DMS153 treated with DMSO at 0.1 percent for 48 hours (cell line): ENCODE measurements around the gene CEMP1.
"Not testable (repeated sequence)": the region's sequence is repeated elsewhere in the genome, so short reads cannot be mapped to it uniquely, and the experiment has no call there.

Source experiments
- DNase-seq: peaks from one replicate; lab custom pipeline; 2025; ENCODE audit not compliant: unreplicated experiment; lab: John Stamatoyannopoulos, UW

CEMP1 gene

GRCh38 chr16:2537451-2538379, 6.5 kb upstream of the CEMP1 start, which contains the start of gene PDPK1:
TSS of gene PDPK1 (plus strand) at chr16:2538021. CDS start at chr16:2538113, 92 bp downstream.
- DNase-seq, result peak; percentile 74

- no peak for DNase-seq
Measured at GRCh38 chr16:2535625-2536013, 4.4 kb upstream of the CEMP1 start.

- not testable (repeated sequence) for DNase-seq
Measured at GRCh38 chr16:2534335-2534734, 3.1 kb upstream of the CEMP1 start.

GRCh38 chr16:2533912-2534311, 2.7 kb upstream of the CEMP1 start:
- no peak for DNase-seq

- DNase-seq, result not testable (repeated sequence)
Measured at GRCh38 chr16:2533142-2533755, 2.0 kb upstream of the CEMP1 start.

GRCh38 chr16:2532494-2533141, 1.4 kb upstream of the CEMP1 start:
- DNase-seq, result peak; percentile 11

- peak; percentile 81 for DNase-seq
Measured at GRCh38 chr16:2531696-2532493, 687 bp upstream of the CEMP1 start.

- no peak for DNase-seq
Measured at GRCh38 chr16:2530629-2531318, 434 bp downstream of the CEMP1 start.

GRCh38 chr16:2529961-2530628, 1.1 kb downstream of the CEMP1 start:
- DNase-seq, result no peak

GRCh38 chr16:2529061-2529931, 1.9 kb downstream of the CEMP1 start:
- no peak for DNase-seq

- no peak for DNase-seq
Measured at GRCh38 chr16:2528161-2529060, 2.8 kb downstream of the CEMP1 start.

- no peak for DNase-seq
Measured at GRCh38 chr16:2527784-2528100, 3.5 kb downstream of the CEMP1 start.

GRCh38 chr16:2527071-2527783, 4.0 kb downstream of the CEMP1 start:
- DNase-seq, result no peak

- DNase-seq, result no peak
Measured at GRCh38 chr16:2526135-2526534, 5.1 kb downstream of the CEMP1 start.

- DNase-seq, result no peak
Measured at GRCh38 chr16:2524339-2524938, 6.8 kb downstream of the CEMP1 start.

- no peak for DNase-seq
Measured at GRCh38 chr16:2523801-2524231, 7.4 kb downstream of the CEMP1 start.
